Stimulated activated CD4-positive, alpha-beta T cell treated with anti-CD3 and anti-CD28 coated beads, Interleukin-1b, Interleukin-23, amount 100 ng/mL, for 1 hour (primary cell): ENCODE data around the gene CPSF4.

Source experiments
- DNase-seq, 2 donors: peaks; one replicate each; pipeline ENCODE4 v3.0.0-alpha.2; 2020; ENCODE audit warnings: low read depth in 2 of 2

Gene CPSF4

GRCh38 chr7:99438573-99439480 is at the start of gene CPSF4, which contains the start of gene PTCD1:
CPSF4 (plus strand) TSS chr7:99438943; CDS start chr7:99439083, 140 bp downstream.
PTCD1 (minus strand) TSS chr7:99438798; CDS start chr7:99435242, 3,556 bp downstream.
- DNase-seq = peak; percentile 74 to 81

GRCh38 chr7:99389772-99390171 is 49.0 kb upstream of the CPSF4 start:
- no peak for DNase-seq

- no peak for DNase-seq
Observed at GRCh38 chr7:99390941-99391602, 47.7 kb upstream of the CPSF4 start.

GRCh38 chr7:99392046-99392445 is 46.7 kb upstream of the CPSF4 start:
- no peak for DNase-seq

GRCh38 chr7:99392659-99393354 is 45.9 kb upstream of the CPSF4 start:
- peak; percentile 51 to 57 for DNase-seq

GRCh38 chr7:99393355-99394187 is 45.2 kb upstream of the CPSF4 start:
- DNase-seq = no peak

- no peak for DNase-seq
Observed at GRCh38 chr7:99394188-99394502, 44.6 kb upstream of the CPSF4 start.

- no peak for DNase-seq
Observed at GRCh38 chr7:99395616-99396327, 43.0 kb upstream of the CPSF4 start.

- DNase-seq = no peak
Observed at GRCh38 chr7:99396418-99397296, 42.1 kb upstream of the CPSF4 start.

- no peak for DNase-seq
Observed at GRCh38 chr7:99397297-99397983, 41.3 kb upstream of the CPSF4 start.

- DNase-seq = no peak
Observed at GRCh38 chr7:99398891-99399445, 39.8 kb upstream of the CPSF4 start.

GRCh38 chr7:99399597-99399996 is 39.1 kb upstream of the CPSF4 start:
- no peak for DNase-seq

- no peak for DNase-seq
Observed at GRCh38 chr7:99402854-99403253, 35.9 kb upstream of the CPSF4 start.

- no peak for DNase-seq
Observed at GRCh38 chr7:99403764-99404163, 35.0 kb upstream of the CPSF4 start.

GRCh38 chr7:99404235-99404976 is 34.3 kb upstream of the CPSF4 start:
- no peak for DNase-seq

- DNase-seq = no peak
Observed at GRCh38 chr7:99404977-99405320, 33.8 kb upstream of the CPSF4 start.

- DNase-seq = no peak
Observed at GRCh38 chr7:99406557-99406956, 32.2 kb upstream of the CPSF4 start.

- DNase-seq = no peak
Observed at GRCh38 chr7:99407872-99408378, 30.8 kb upstream of the CPSF4 start.
